K562 (cell line): Measurements from ENCODE around the gene NHS. TPM values are rescaled to one million over a fixed set of nuclear protein-coding genes. Genes with fewer than 3 reads are reported as not detected.

Source experiments
- ATAC-seq: fragments of 200-7000 bp; cut with Tn5 transposase; 3 replicates; pipeline ENCODE4 v1.9.1; 2020; ENCODE audit warnings: moderate library complexity
- BruUV-seq: library from RNA; stranded (reverse); fragments of 400-500 nt; replicated peaks from 2 replicates; lab custom pipeline; 2021; lab: Mats Ljungman, UMichigan
- CTCF ChIA-PET: fragments of 300-600 bp; formaldehyde crosslinking; extraction: SDS; loops from one replicate; lab custom pipeline; 2021; ENCODE audit warnings: low intra/inter-chr PET ratio; lab: Yijun Ruan, JAX
- POLR2A ChIA-PET: fragments of 300-600, 350-650 bp; sonication (Branson Sonifier 250); formaldehyde crosslinking; extraction: SDS; loops from one replicate; lab custom pipeline; 2021; ENCODE audit warnings: antibody characterized with exemption, inconsistent platforms; lab: Yijun Ruan, JAX
- DNase-seq, 4 experiments: peaks; one replicate each; pipeline versions ENCODE4 v3.0.0 to v3.0.0-alpha.2; 2011 to 2018; ENCODE audit warnings: low spot score in 3 of 4, mixed read lengths in 3 of 4; ENCODE audit errors: extremely low read depth in 1 of 4
- FAIRE-seq: peaks from 2 replicates; lab custom pipeline; 2011; peaks lifted over from hg19 to GRCh38; lab: Jason Lieb, UNC
- H2AFZ ChIP-seq: 2 replicates; pipeline ENCODE4 v1.6.0; 2011; ENCODE audit warnings: low read depth, low read length, control low read depth, inconsistent platforms
- H3K27ac ChIP-seq: fragments of 200-600 bp; 3 replicates; pipeline ENCODE4 v1.8.0; 2011; ENCODE audit warnings: low read depth, mild to moderate bottlenecking, control low read depth, inconsistent platforms, low read length, moderate library complexity, mixed read lengths; ENCODE audit errors: extremely low read depth
- H3K27me3 ChIP-seq, 2 experiments: fragments of 300-600 bp in 1 of 2; 2 replicates in 1 of 2; 3 replicates in 1 of 2; pipeline versions ENCODE4 v1.6.0 to v1.8.0; 2011; ENCODE audit warnings: inconsistent platforms in 2 of 2, low read length in 2 of 2, mild to moderate bottlenecking in 1 of 2, mixed read lengths in 1 of 2, moderate library complexity in 1 of 2; ENCODE audit not compliant: control insufficient read depth in 2 of 2, insufficient read depth in 2 of 2
- H3K36me3 ChIP-seq: fragments of 300-600 bp; 3 replicates; pipeline ENCODE4 v1.8.0; 2011; ENCODE audit warnings: mild to moderate bottlenecking, low read length, inconsistent platforms; ENCODE audit not compliant: control insufficient read depth, insufficient read depth
- H3K4me1 ChIP-seq, 2 experiments: fragments of 200-600 bp in 1 of 2; replicated peaks in 1 of 2; 2 replicates in 1 of 2; 3 replicates in 1 of 2; pipeline versions ENCODE4 v1.5.1 to v1.8.0; 2011; ENCODE audit warnings: inconsistent platforms in 2 of 2, low read length in 2 of 2, mild to moderate bottlenecking in 1 of 2, mixed read lengths in 1 of 2, moderate library complexity in 1 of 2; ENCODE audit not compliant: control insufficient read depth in 2 of 2, insufficient read depth in 2 of 2
- H3K4me2 ChIP-seq: 2 replicates; pipeline ENCODE4 v1.6.1; 2011; ENCODE audit warnings: low read length, control low read depth, inconsistent platforms, mixed read lengths; ENCODE audit not compliant: insufficient read depth
- H3K4me3 ChIP-seq: fragments of 200-600 bp; sonication (generic), shearing (Covaris generic); 2 replicates; pipeline ENCODE4 v1.5.1; 2016; ENCODE audit warnings: control low read depth, inconsistent platforms
- H3K79me2 ChIP-seq: fragments of 200-600 bp; 3 replicates; pipeline ENCODE4 v1.8.0; 2011; ENCODE audit warnings: low read length, inconsistent platforms; ENCODE audit not compliant: control insufficient read depth, insufficient read depth
- H3K9ac ChIP-seq, 2 experiments: 2 replicates each; pipeline versions ENCODE4 v1.6.0 to v1.6.1; 2011; ENCODE audit warnings: low read depth in 2 of 2, low read length in 2 of 2, control low read depth in 1 of 2, inconsistent platforms in 1 of 2, mild to moderate bottlenecking in 1 of 2, mixed read lengths in 1 of 2; ENCODE audit not compliant: insufficient read depth in 1 of 2
- H3K9me1 ChIP-seq: one replicate; pipeline ENCODE4 v1.6.0; 2011; ENCODE audit warnings: inconsistent platforms, mild to moderate bottlenecking, low read length, moderate library complexity; ENCODE audit not compliant: control insufficient read depth, insufficient read depth
- H3K9me3 ChIP-seq: replicated peaks from 2 replicates; pipeline ENCODE4 v1.5.1; 2011; ENCODE audit warnings: low read depth, low read length, inconsistent platforms; ENCODE audit not compliant: control insufficient read depth, insufficient read depth
- H4K20me1 ChIP-seq: replicated peaks from 2 replicates; pipeline ENCODE4 v1.6.1; 2011; ENCODE audit warnings: low read length, inconsistent platforms, mixed read lengths; ENCODE audit not compliant: control insufficient read depth, insufficient read depth
- ATF1 ChIP-seq, 2 experiments: fragments of 450-650 bp in 1 of 2; IDR thresholded peaks; 2 replicates each; pipeline ENCODE4 v1.6.1; 2016; ENCODE audit warnings: missing compliant biosample characterization in 1 of 2, missing genetic modification characterization in 1 of 2
- CEBPZ ChIP-seq: fragments of 150-350 bp; IDR thresholded peaks from 2 replicates; pipeline ENCODE4 v1.6.1; 2014; ENCODE audit warnings: low read depth, mild to moderate bottlenecking, low read length, borderline replicate concordance
- GABPA ChIP-seq: fragments of 200-800 bp; sonication (Bioruptor generic); conservative IDR thresholded peaks from 2 replicates; pipeline ENCODE4 v1.6.1; 2016; ENCODE audit warnings: low read depth, missing genetic modification characterization, missing compliant biosample characterization
- HCFC1 ChIP-seq: IDR thresholded peaks from 2 replicates; pipeline ENCODE4 v1.6.1; 2012; ENCODE audit warnings: low read depth, low read length, improper control_type of control experiment
- HOXB6 ChIP-seq: fragments of 250-450 bp; sonication (Bioruptor Pico); IDR thresholded peaks from 2 replicates; pipeline ENCODE4 v1.5.1; 2022; ENCODE audit warnings: mild to moderate bottlenecking, borderline replicate concordance
- MBD2 ChIP-seq: sonication (generic); IDR thresholded peaks from 2 replicates; pipeline ENCODE4 v1.6.1; 2016; ENCODE audit warnings: low read depth, borderline replicate concordance
- MLX ChIP-seq, 2 experiments: fragments of 450-650 bp in 1 of 2; sonication (generic) in 1 of 2; formaldehyde crosslinking; conservative IDR thresholded peaks; 2 replicates each; pipeline versions ENCODE4 v1.4.0 to v1.8.1; 2020 to 2022; ENCODE audit warnings: mild to moderate bottlenecking in 1 of 2, missing genetic modification reagents in 1 of 2
- PHB2 ChIP-seq: fragments of 450-650 bp; IDR thresholded peaks from 2 replicates; pipeline ENCODE4 v1.6.1; 2017; ENCODE audit warnings: low read depth
- THAP7 ChIP-seq: fragments of 250-450 bp; sonication (Bioruptor Pico); IDR thresholded peaks from 2 replicates; pipeline ENCODE4 v1.5.0; 2021
- TOE1 ChIP-seq, 2 experiments: fragments of 450-650 bp in 1 of 2; sonication (generic) in 1 of 2; formaldehyde crosslinking in 1 of 2; IDR thresholded peaks; 2 replicates each; pipeline versions ENCODE4 v1.7.1 to v1.8.0; 2016 to 2022; ENCODE audit warnings: borderline replicate concordance in 2 of 2, mild to moderate bottlenecking in 2 of 2, antibody characterized with exemption in 1 of 2, inconsistent platforms in 1 of 2, low read depth in 1 of 2, missing genetic modification reagents in 1 of 2, moderate library complexity in 1 of 2
- ZNF263 ChIP-seq: sonication (generic); formaldehyde crosslinking; IDR thresholded peaks from 2 replicates; pipeline ENCODE4 v1.8.0; 2022; ENCODE audit warnings: mild to moderate bottlenecking, missing genetic modification reagents, borderline replicate concordance
- ZNF668 ChIP-seq: fragments of 250-450 bp; sonication (Bioruptor Pico); IDR thresholded peaks from 2 replicates; pipeline ENCODE4 v1.8.0; 2022; ENCODE audit warnings: mild to moderate bottlenecking, inconsistent platforms
- ZNF707 ChIP-seq: fragments of 250-450 bp; sonication (Bioruptor Pico); conservative IDR thresholded peaks from 2 replicates; pipeline ENCODE4 v1.8.0; 2022; ENCODE audit warnings: inconsistent platforms, mild to moderate bottlenecking, moderate library complexity
- WGBS: fragments of 100-300 bp; shearing (Covaris generic); methylation state at CpG from one replicate; pipeline ENCODE4 v1.1.6; 2016; ENCODE audit warnings: low coverage, mixed read lengths; ENCODE audit not compliant: insufficient coverage; ENCODE audit errors: missing lambda C conversion rate; 5-methylcytosine and 5-hydroxymethylcytosine counted together
- in situ Hi-C: fragments of 300-500 bp; cut with MboI; formaldehyde crosslinking; loops from 4 replicates; pipeline ENCODE4 v1.15.0; 2018; ENCODE audit warnings: inconsistent platforms, mixed read lengths
- intact Hi-C: fragments of 100-400 bp; cut with micrococcal nuclease; formaldehyde crosslinking; loops from 2 replicates; pipeline ENCODE4 v1.14.2; 2022
- polyA plus RNA-seq, 8 experiments: library from polyadenylated mRNA; depleted of rRNA in 4 of 8; stranded (reverse) in 5 of 8; unstranded in 3 of 8; fragments of >200 nt; fragmentation: Nextera tagmentation in 2 of 8; fragmentation: Illumina TruSeq in 1 of 8; extraction: Ambion mirVana in 2 of 8; extraction: Trizol in 1 of 8; gene quantifications; 2 replicates each; pipeline versions ENCODE4 v1.2.1 to v1.2.3, GENCODE V29; 2011 to 2014; ENCODE audit warnings: inconsistent platforms in 1 of 8, missing spikeins in 1 of 8
- total RNA-seq, 7 experiments: library from RNA; depleted of rRNA in 6 of 7; stranded (reverse); fragments of >200 nt in 6 of 7; fragmentation: Illumina TruSeq in 2 of 7; extraction: Trizol in 2 of 7; gene quantifications; 2 replicates each; pipeline versions ENCODE4 v1.2.1 to v1.2.3, GENCODE V29; 2011 to 2021; ENCODE audit warnings: low replicate concordance in 1 of 7
- TF ChIP-seq, protein P1 (sequence below), 2 experiments: fragments of 450-650 bp; IDR thresholded peaks; 2 replicates each; pipeline ENCODE4 v1.6.1; 2016

The NHS gene
- total and polyA plus RNA-seq, 9 of the 15 experiments (the other 6 are each of a cell fraction or from before 2014, with no cell fraction given) = 0.02 TPM; not detected in 8

- TF ChIP-seq CEBPZ = no peak
- no peak for TF ChIP-seq PHB2
- no peak for TF ChIP-seq HOXB6 (CRISPR knock-in tag)
- no peak for TF ChIP-seq ZNF707 (CRISPR knock-in tag)
- TF ChIP-seq HCFC1 = no peak
- no peak for TF ChIP-seq MBD2
These were observed 90.2 kb downstream of the NHS start (continued) for GRCh38 chrX:17465201-17465600.

DNA sequence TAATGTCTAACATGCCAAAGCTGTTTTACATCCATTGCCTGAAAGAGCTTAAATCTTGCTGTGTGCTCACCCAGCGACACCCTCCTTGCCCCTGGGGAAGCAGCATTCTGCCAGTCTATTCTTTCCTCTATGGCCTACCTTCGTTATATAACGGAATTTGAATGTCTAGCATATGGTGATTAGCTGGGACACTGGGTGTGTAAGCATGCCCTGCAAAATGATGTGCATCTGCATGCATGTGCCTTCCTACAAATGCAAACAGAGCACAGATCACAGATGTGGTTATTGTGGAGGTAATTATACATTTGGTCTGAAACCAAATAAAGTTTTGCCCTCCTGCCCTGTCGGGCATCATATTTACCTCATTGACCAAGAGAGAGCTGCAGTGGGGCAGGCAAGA lies 90.8 kb downstream of the NHS start:
- Histone ChIP-seq H3K4me1 (no peaks in the 10 kb centered on the region), H3K9ac (no peak overlapping the region), H3K36me3 (no peaks in the 10 kb centered on the region), H2AFZ (no peak overlapping the region), H3K27ac (no peak overlapping the region), H3K9me1 (no peaks in the 10 kb centered on the region), H3K4me3 (no peak overlapping the region), H3K9me3 (no peaks in the 10 kb centered on the region), H3K79me2 (no peaks in the 10 kb centered on the region), H3K27me3 (no peaks in the 10 kb centered on the region), H3K4me2 (no peak overlapping the region), H4K20me1 (no peaks in the 10 kb centered on the region; the same call in 1 of the 2 replicates)
- ChIA-PET CTCF (no interaction called here), POLR2A (no interaction called here)
- no peak for ATAC-seq
- FAIRE-seq = no peak
- WGBS = 0% methylated on average over 4 of the region's 4 CpGs
- intact Hi-C loops = no loop called here
- no TSS peak for BruUV-seq
- in situ Hi-C loops = no loop called here
- DNase-seq = no peak
- TF ChIP-seq TOE1 (IDR thresholded peaks at IDR 0.05; ENCODE audit: borderline replicate concordance) = no peak
- TF ChIP-seq TOE1 (CRISPR knock-in tag; IDR thresholded peaks at IDR 0.05; ENCODE audit: borderline replicate concordance, low read depth) = no peak
- no peak for TF ChIP-seq MLX (CRISPR knock-in tag; conservative IDR thresholded peaks at IDR 0.05)
- no peak for TF ChIP-seq ZNF668 (CRISPR knock-in tag)
- TF ChIP-seq GABPA = no peak
- TF ChIP-seq ZNF263 = no peak
- TF ChIP-seq, protein P1, sequence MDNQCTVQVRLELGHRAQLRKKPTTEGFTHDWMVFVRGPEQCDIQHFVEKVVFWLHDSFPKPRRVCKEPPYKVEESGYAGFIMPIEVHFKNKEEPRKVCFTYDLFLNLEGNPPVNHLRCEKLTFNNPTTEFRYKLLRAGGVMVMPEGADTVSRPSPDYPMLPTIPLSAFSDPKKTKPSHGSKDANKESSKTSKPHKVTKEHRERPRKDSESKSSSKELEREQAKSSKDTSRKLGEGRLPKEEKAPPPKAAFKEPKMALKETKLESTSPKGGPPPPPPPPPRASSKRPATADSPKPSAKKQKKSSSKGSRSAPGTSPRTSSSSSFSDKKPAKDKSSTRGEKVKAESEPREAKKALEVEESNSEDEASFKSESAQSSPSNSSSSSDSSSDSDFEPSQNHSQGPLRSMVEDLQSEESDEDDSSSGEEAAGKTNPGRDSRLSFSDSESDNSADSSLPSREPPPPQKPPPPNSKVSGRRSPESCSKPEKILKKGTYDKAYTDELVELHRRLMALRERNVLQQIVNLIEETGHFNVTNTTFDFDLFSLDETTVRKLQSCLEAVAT (IDR thresholded peaks at IDR 0.05) = no peak
- TF ChIP-seq THAP7 (CRISPR knock-in tag) = no peak
- no peak for TF ChIP-seq ATF1 (CRISPR knock-in tag; IDR thresholded peaks at IDR 0.05)
- TF ChIP-seq ATF1 (tag; IDR thresholded peaks at IDR 0.05) = no peak
